Stimulated activated CD4-positive, alpha-beta T cell treated with anti-CD3 and anti-CD28 coated beads, Interleukin-12 subunit alpha, Interleukin-12 subunit beta, amount 100 ng/mL, for 4 hours (primary cell): Measurements from ENCODE around the gene TNRC18.
"Not testable (repeated sequence)": the region's sequence is repeated elsewhere in the genome, so short reads cannot be mapped to it uniquely, and the experiment has no call there.

ENCODE experiments used
- DNase-seq: peaks from one replicate; pipeline ENCODE4 v3.0.0-alpha.2; 2020

The TNRC18 gene

DNA sequence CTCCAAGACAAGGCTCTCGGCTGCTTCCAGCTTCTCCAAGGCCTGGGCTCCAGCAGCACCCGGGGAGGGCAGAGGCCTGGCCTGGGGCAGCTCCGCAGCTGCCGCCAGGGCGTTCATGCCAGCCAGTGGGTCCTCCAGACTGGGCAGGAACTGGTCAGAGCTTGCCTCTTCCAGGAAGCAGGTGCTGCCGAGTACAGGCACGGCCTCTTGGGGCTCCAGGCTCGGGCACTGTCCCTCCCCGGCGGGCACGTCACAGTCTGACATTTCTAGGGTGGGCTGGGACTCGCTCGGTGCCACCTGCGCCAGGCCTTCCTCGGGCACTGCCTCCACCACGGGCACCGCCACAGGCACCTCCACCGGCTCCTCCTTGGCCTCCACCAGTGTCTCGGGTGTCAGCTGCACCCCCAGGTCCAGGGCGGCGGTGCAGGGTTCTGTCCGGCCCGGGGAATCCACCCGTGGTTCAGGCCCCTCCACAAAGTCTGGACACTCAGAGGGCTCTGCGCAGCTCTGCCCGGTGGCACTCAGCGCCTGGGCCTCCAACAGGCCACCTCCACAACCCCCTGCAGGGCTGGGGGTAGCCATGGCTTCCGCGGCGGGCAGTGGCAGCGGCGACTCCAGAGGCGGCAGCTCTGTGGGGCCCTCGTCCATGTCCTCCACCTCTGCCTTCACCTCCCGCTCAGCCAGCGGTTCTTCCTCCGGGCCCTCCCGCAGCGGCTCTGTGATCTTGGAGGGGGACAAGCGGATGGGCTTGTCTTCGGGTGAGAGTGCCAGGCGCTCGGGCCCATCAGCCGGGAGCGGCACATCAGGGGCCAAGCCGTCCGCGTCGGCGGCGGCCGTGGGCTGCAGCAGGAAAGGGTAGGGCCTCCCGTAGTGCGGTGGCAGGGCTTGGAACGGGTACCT is 52.9 kb downstream of the TNRC18 start:
- DNase-seq, result no peak

DNA sequence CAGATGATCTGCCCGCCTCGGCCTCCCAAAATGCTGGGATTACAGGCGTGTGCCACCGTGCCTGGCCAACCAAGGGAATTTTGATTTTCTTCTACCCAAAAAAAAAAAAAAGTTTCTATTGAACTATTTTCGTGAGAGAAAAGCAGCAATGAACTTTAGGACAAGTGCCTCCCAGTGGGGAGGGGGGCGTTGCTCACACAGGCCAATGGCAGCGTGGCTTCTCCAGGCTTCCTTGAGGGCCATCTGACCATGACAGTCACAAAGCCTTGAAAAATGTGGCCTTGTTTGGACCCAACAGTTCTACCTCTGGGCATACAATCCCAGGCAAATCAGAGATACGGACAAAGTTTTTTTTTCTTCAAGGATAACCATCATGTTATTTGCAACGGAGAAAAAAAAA is 56.0 kb downstream of the TNRC18 start:
- no peak for DNase-seq

DNA sequence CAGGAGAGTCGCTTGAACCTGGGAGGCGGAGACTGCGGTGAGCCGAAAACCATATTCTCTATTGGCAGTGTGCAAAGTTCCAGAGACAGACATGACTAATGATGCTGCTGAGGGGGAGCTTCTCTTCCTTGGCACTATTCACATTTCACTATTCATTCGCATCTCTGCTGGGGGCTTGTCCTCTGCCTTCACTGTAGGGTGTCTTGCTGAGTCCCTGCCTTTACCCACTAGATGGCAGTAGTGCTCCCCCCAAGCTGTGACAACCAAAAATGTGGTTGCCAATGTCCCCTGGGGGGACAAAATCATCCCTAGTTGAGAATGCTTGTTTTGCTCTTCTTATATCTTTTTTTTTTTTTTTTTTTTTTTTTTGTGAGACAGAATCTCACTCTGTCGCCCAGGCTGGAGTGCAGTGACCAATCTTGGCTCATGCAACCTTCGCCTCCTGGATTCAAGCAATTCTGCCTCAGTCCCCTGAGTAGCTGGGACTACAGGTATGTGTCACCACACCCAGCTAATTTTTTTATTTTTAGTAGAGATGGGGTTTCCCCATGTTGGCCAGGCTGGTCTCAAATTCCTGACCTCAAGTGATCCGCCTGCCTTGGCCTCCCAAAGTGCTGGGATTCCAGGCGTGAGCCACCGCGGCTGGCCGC is 57.5 kb downstream of the TNRC18 start:
- DNase-seq, result peak; percentile 32

DNA sequence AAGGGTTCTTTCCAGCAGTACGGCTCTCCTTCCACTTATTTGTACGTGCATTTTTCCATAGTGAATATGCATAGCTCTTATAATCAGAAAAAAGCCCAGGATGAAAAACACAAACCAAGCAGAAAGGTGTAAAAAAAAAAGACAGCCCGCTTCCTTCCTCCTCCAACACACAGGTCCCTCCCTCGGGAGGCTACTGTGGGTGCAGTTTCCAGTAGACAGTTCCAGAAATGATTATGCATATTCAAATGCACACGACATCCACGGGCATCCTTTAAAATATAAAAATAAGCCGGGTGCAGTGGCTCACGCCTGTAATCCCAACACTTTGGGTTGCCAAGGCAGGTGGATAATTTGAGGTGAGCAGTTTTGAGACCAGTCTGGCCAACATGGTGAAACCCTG is 59.9 kb downstream of the TNRC18 start:
- DNase-seq, result no peak

DNA sequence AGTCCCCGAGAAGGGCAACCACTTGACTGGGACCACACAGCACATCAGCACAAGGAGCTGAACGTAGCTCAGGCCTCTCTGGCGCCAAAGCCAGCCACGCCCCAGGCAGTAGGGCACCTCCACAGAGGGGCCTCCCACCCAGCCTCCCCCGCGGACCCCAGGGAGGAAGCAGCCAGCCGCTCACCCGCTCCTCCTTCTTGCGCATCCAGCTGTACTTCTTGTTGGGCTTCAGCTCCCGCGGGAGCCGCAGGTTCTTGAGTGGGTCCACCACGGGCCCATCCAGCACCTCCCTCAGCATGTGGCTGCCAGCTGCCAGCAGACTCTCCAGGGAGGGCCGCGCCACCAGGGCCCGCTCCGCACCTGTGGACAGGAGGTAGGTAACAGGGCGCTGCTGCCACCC is 61.2 kb downstream of the TNRC18 start:
- DNase-seq, result no peak

DNA sequence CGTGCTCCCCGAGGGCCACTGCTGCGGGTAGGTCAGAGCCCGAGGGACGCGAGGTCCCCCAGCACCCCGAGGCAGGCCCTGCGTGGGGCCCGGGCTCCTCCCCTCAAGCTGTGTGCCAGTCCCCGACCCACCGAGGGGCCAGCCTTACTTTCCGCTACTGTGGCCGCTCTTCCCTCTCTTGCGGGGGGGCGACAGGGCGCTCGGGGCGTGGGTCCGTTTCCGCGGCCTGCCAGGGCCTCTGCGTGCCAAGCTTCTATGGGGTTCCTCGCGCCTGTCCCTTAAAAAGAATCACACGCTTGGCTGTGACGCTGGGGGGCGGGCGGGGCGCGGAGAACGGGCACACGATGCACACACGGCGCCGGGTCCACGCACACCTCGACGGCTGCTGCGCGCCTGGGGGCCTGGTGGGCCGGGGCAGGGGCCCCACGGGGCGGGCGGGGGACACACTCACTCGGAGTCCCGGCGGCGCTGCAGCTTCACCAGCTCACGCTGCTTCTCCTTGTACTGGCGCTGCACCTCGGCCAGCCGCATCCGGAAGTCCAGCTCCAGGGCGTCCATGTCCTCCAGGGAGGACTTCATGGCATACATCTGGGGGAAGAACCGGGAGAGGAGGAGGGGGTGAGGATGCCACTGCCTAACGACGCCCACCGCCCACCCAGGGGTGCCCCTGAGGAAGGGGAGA is 62.0 kb downstream of the TNRC18 start:
- DNase-seq, result no peak

DNA sequence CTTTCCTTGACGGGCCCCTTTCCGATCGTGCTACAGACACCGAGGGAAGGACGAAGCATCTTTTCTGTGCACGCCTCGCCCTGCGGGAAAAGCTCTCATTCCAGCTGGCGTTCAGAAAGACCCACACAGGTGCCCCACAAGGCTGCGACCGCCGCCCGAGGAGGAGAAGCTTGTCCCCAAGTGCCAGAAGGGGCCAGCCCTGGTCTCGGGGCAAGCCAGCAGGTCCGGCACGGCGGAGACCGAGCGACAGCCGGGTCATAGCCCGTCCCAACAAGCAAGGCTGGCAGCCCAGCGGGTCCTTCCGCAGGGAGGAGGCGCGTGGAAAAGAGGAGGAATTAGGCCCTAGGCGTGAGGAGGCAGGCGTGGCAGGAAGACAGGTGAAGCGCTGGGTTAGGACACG is 62.7 kb downstream of the TNRC18 start:
- DNase-seq, result no peak

DNA sequence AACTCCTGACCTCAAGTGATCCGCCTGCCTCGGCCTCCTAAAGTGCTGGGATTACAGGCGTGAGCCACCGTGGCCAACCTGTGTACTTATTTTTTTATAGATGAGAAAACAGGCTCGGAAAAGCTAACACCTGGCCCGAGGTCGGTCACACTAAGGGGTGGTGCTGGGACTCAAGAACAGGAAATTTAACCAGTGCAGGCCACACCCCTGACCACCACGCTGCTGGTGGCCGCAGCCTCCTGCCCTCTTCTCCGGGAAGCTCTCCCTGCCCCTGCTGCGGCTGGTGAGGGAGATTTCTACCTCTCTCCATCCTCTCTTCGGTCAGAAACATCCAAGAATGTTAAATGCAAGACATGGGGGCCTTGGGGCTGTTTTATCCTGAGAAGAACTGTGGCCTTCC is 63.2 kb downstream of the TNRC18 start:
- DNase-seq, result no peak

DNA sequence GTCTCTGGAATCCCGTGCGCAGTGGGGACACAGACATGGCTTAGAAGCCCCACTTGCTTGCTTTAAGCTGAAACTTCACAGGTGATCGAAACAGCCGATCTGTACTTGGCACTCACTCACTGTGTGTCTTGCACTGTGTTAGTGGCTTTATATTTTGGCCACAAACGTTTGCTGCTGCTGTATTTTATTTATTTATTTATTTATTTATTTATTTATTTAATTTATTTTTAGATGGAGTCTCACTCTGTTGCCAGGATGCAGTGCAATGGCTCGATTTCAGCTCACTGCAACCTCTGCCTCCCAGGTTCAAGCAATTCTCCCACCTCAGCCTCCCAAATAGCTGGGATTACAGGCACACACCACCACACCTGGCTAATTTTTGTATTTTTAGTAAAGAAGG is 63.6 kb downstream of the TNRC18 start:
- DNase-seq, result not testable (repeated sequence)

DNA sequence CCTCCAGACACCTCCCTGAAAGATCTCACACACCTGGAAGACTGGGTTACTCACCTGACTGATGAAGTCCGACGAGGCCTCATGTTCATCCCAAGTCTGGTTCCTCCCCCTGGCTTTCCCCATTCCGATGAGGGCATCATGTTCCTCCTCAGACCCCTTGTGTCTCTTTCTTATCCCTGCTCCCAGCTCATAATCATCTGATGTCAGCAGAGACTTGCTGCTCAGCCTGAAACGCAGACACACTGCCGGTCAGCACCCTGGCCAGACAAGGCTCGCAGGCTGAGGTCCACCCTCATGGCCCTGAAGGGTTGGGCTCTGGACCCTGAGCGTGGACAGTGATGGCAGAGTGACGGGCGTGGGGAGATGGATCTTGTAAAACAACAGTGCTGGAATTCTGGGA is 64.3 kb downstream of the TNRC18 start:
- DNase-seq, result no peak

DNA sequence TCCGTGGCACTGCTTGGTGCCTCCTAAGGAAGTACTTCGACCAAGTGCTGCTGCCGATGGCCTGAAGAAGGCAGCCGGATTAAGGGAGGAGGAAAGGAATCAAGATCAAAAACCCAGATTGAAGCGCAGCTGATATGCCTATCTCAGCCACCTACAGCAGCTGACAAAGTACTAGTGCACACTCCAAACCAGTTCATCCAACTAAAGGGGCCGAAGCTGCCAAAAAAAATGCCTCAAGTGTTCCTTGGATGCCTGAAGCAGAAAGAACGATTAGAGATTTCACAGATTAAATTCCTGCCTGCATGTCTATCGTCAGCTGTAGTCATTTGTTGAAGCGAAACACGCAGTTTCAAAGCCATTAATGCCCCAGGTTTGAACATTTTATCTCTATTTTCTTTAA is 65.7 kb downstream of the TNRC18 start:
- DNase-seq, result no peak

DNA sequence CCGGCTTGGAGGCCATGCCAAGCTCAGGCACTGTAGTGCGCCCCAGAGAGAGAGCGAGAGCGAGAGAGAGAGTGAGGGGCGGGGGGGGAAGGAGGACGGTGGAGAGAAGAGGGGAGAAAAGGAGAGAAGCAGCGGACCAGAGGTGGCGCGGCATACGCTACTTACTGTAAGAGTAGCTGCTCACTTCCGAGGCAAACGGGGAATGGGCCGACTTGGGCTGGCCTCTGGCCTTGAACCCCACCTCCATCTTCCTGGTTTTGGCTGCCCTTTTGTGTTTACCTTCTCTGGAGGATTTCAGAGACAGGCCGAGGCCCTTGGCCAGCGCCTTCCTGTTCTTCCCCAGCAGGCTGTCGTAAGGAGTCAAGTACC is 66.9 kb downstream of the TNRC18 start:
- no peak for DNase-seq

DNA sequence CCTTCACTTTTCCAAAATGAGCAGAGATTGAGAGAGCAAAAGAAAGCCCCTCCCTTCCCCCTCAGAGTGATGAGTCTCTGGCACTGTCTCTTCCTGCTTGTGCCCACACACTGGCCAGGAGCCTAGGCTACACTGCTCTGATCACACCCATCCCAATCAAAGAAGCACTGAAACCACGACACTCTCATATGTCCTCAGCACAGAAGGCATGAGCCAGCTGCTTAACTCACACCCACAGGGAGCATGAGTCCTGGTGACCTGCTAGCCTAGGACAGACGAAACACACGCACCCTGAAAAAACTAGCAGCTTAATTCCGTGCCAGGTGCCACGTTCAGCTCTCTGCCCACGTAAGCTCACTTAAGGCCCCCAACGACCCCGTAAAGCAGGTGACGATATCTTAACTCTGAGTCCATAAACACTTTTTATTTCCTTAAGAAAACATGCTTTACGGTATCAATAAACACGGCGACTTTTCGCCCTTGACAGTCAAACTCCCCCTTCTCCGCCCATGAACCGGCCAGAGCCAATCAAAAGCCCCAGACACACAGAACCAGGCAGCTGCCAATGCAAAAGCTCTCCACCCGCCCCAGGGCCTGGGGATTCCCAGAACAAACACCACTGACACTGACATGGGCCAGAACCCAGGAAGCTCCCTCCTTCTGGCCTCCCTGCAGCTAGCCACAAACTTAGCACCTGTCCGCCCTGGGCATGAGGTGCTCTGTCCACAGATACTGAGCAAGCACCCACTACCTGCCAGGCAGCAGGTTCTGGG is 69.0 kb downstream of the TNRC18 start:
- no peak for DNase-seq

DNA sequence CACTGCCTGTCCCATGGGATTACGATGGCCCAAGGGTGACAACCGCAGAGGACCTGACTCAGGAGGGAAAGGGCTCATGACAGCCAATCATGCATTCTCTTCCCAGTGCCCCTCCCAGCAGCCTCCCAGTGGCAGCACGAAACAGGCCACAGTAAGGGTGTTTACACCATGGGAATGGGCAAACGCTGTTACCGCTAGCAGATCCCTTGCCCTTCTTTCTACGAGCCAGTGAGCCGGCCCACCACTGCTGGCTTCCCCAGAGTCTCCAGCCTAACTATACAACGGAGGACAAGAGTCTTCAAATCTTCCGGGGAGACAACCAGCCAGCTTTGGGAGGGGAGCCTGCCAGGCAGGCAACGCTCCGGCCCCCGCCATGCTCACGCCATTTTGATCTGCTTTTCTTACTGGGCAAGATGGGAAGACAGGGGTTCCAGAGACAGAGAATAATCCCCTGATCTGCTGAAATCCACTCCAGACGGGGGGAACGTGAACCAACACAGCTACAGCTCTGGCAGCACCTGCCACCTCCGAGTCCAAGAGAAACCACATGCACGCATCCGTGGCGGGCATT is 71.1 kb downstream of the TNRC18 start:
- no peak for DNase-seq

DNA sequence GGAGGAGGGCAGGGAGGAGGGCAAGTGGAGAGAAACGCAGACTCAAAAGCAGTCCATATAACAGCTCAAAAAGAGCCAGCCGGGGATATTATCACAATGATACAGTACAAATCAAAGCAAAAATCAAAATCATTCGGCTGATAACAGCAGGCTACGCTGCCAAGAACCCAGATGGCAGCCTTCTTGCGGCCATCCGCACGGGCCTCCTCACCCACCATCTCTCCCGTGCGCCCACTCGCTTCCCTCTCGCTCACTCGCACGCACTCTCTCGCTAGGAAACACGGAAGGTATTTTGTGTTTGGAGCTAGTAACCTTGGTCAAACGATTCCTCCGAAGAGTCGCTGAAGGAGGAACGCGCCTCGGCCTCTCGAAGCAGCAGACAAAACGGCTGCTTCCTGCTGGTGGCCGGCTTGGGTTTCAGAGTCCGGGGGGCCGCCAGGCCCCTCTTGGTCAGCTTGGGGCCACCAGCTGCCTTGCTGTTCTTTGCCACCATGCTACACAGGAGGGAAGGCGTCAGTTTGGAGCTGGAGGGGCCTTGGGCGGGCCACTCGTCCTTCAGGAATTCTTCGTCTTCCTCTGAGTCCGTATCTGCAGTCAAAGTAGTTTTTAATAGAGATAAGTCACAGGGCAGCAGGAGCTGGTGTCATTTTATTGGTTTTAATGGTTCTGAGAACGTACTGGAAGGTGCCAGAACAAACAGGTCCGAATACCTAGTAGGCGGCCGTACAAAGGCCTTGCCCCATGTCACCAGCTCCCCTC is 71.9 kb downstream of the TNRC18 start:
- no peak for DNase-seq

DNA sequence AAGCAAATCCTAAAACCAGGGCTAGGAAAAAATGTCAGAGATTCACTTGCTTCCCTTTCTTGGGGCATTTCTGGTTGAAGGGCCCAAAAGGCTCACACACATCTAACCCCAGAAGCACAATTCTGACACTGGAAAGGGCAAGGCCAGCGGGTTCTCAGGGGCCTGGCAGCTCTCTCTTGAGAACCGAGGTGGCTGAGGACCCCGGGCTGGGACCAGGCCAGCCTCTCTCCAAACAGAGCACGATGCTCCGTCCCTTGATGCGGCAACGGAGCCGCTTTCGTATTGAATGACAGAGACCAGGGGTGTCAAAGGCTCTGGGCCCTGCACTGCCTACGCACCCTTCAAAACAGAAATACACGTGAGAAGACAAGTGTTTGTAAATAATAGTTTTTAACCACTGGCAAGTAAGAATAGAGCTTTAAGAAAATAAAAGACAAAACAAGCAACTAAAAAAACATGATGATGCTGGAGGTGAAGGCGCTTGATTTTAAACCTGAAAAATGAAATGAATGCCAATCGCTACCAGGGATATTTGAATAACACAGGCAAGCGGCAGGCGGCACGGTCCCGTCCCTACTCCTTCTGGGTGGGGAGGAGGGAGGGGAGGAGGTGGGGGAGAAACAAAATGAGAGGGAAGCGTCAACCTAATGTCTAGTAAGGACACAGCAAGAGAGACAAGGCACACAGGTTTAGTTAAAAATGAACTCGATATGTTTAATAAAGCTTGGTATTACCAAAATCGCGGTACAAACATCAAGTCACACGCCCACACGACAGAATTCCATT is 72.8 kb downstream of the TNRC18 start:
- no peak for DNase-seq

DNA sequence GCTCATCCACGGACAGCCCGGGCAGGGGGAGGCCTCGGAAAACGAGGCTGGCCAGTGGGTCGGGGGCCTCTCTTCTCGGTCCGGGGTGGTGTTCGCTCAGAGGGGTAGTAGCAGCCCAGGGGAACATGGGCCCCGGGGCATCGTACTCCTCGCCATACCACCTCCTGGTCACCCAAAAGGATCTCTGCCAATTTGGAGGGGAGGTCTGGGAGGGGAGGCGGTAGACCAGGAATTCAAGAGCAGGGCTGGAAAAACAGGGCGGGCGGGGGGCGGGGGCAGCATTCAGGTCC is 73.5 kb downstream of the TNRC18 start:
- DNase-seq, result no peak

DNA sequence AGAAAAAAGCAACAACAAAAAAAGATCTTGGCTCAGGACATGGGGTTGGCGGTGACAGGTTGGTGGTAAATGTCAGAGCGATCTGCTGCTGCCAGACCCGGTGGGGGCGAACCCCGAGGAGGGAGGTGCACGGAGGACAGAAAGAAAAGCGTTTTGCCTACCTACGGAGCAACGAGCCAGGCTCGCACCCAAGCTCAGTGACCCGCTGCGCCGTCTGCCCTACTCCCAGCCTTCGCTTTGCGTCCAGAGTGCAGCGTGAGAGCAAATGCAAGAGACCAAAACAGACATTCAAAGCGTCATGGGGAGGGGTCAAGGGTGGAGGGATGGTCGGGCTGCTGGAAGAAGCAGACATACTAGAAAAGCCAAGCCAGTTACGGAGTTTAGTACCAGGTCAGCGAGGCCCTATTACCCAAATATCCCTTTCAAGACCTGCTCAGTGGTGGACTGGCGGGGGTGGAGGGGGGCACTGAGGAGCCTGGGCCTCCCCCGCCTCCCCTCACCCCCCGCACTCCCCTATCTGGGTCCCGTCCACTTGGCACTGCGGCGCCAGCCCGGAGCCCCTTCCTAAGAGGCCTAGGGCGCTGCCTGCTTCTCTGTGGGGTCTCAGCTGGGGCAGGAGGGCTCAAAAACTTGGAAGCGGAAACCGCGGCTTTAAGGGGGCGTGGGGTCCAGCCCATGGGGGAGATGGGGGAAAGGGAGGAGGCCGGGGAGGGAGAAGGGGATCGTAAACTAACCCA is 74.0 kb downstream of the TNRC18 start:
- no peak for DNase-seq

DNA sequence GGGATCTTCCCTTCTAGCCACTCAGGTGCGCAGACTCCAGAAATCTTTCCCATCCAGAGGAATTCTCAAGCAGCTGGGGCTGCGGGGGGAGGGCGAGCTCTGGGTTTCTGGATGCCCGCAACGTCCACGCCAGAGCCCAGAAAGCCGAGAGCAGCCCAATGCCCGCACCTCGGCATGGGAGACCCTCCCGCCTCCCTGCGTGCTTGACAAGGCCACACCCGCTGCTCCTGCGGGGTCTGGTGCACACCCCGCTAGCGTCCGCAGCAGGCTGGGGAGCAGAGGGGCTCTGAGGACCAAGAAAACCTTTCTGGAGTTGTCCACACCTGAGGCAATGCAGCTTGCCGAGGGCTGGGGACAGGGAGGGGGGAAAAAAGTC is 74.6 kb downstream of the TNRC18 start:
- no peak for DNase-seq

DNA sequence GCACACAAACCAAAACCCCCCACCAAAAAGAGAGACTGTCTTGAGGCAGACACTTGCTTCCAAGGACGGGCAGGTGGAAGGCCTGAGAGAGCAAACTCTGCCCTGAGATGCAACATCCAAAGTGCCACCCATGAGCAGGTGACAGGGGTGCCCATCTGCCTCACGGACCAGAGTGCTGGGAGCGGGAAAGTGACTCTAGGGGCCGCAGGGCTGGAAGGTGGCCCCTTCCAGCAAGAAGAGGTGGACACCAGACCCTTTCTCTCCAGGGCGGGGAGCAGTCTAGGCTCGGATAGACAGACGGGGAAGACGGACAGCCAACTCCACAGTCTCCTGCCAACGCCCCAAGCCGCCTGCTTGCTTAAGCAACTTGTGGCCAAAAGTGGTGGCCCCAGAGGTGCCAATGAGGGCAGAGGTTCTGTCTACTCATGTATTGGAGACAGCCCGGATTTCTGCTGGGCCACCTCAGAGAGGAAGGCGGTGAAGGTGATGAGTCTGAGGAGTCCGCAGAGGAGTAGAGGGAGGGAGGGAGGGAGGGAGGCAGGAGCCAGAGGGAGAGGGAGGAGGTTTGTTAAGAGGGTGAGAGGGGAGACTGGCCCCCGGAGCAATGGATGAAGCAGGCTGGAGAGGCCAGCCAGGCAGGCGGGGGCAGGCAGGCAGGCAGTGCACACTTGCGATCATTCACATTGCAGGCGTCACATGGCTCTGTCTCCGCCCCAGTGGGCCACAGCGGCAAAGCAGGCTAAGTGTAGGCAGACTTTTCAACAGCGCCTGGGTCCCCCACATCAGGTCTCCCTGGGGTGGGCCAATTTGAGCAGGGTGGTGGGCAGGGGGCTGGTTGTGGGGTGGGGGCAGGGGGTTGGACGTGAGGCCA is 75.3 kb downstream of the TNRC18 start:
- DNase-seq, result no peak
